ENCODE data around the gene KRT86.

Gene KRT86

GRCh38 chr12:52349196-52349595 is 74.8 kb downstream of the KRT86 start:
- DNase-seq (ENCODE audit: low read depth), result no peak
- no peak for TF ChIP-seq CTCF (IDR thresholded peaks at IDR 0.05; ENCODE audit: insufficient read depth, low read depth, low read length, missing control alignments)
- no peak overlapping the region for H3K4me3 ChIP-seq (ENCODE audit: low read depth, low read length)

- no peak overlapping the region for H3K4me3 ChIP-seq (ENCODE audit: low read depth, low read length)
- no peak for DNase-seq (ENCODE audit: low read depth)
- TF ChIP-seq CTCF (IDR thresholded peaks at IDR 0.05; ENCODE audit: insufficient read depth, low read depth, low read length, missing control alignments), result no peak
Measured at GRCh38 chr12:52350021-52350620, 75.7 kb downstream of the KRT86 start.

DNA sequence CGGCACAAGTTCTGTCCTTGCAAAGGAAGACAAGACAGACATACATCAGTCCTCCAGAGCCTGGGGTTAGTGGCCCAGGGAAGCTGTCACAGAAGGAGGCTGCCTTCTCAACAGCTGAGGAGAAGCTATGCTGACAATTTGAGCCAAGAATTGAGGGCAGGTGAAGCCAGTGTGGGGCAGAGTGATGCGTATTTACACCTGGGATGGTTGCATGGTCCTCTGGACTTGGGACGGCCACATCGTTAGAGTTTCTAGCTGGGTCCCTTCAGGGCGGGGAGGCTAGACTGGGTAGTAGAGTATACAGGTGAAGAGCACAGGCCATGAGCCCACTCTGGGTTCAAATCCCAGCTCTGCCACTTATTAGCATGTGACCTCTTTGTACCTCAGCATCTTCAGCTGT is 76.3 kb downstream of the KRT86 start:
- H3K4me3 ChIP-seq (ENCODE audit: low read depth, low read length), result no peak overlapping the region
- no peak for DNase-seq (ENCODE audit: low read depth)
- TF ChIP-seq CTCF (IDR thresholded peaks at IDR 0.05; ENCODE audit: insufficient read depth, low read depth, low read length, missing control alignments), result no peak

DNA sequence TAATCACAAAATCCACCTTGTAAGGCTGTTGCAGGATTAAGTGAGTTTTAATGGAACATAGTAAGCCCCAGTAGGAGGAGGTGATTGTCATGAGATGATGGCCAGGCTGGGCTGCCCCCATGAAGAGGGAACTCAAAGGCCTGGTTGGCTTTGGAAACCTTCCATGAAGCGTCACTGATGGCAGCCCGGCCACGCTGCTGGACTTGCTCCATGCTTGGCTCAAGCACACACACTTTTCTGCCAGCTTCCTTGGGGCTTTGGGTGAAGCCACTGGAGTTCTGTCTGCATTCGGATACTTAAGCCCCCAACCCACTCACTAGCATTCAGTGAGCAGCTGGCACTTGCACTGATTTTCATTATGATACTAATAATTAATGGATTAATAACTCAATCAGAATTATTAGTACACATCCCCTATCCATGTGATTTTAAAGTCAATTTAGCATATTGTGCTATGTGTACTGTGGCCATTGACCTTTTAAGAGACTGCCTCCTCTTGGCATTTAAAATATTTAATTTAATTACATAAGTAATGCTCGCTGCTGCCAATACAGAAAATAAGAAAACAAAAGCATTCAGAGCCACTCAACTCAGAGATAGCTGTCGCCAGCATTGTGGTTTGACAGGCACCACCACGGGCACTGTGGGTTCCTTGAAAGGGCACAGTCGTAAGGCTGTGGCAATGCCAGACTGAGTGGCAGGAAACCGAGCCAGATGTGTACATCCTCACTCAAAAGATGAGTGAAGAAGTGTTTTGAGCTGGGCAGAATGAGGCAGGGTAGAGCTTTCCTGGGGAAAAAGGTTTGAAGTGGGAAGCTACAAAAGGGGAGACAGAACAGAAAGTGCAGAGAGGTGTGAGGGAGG is 77.0 kb downstream of the KRT86 start:
- no peak for DNase-seq (ENCODE audit: low read depth)
- TF ChIP-seq CTCF (IDR thresholded peaks at IDR 0.05; ENCODE audit: insufficient read depth, low read depth, low read length, missing control alignments), result no peak

GRCh38 chr12:52352951-52353350 is 78.5 kb downstream of the KRT86 start:
- DNase-seq (ENCODE audit: low read depth), result no peak
- TF ChIP-seq CTCF (IDR thresholded peaks at IDR 0.05; ENCODE audit: insufficient read depth, low read depth, low read length, missing control alignments), result no peak

More for the DNA sequence above, 77.0 kb downstream of the KRT86 start:
- H3K4me3 ChIP-seq (ENCODE audit: low read depth, low read length), result no peak overlapping the region

GRCh38 chr12:52353766-52354165 is 79.3 kb downstream of the KRT86 start:
- no peak for DNase-seq (ENCODE audit: low read depth)
- TF ChIP-seq CTCF (IDR thresholded peaks at IDR 0.05; ENCODE audit: insufficient read depth, low read depth, low read length, missing control alignments), result no peak
- H3K4me3 ChIP-seq (ENCODE audit: low read depth, low read length), result no peak overlapping the region

More at GRCh38 chr12:52352951-52353350, 78.5 kb downstream of the KRT86 start:
- H3K4me3 ChIP-seq (ENCODE audit: low read depth, low read length), result no peak overlapping the region
